ENCODE data around the gene IQSEC1. TPM values are rescaled to one million over a fixed set of nuclear protein-coding genes. Genes with fewer than 3 reads are reported as not detected.

The IQSEC1 gene
- total RNA-seq, 1 donor: 22.1 TPM

GRCh38 chr3:12907729-12908128 lies 165.5 kb downstream of the IQSEC1 start:
- Histone ChIP-seq H3K79me2 (ENCODE audit: insufficient read depth, low read length) (no peaks in the 10 kb centered on the region), H4K20me1 (ENCODE audit: insufficient read depth, low read length) (peaks cover 6% of the 10 kb centered on the region), H3K4me3 (ENCODE audit: insufficient read depth, low read length) (no peak overlapping the region), H3K27me3 (ENCODE audit: insufficient read depth, low read length) (no peaks in the 10 kb centered on the region), H3K9me3 (ENCODE audit: low read depth, low read length) (no peaks in the 10 kb centered on the region), H3K36me3 (ENCODE audit: insufficient read depth, low read length) (peaks cover 36% of the 10 kb centered on the region), H3K27ac (ENCODE audit: low read depth, low read length) (no peak overlapping the region), H3K4me2 (ENCODE audit: insufficient read depth, low read length) (no peak overlapping the region), H2AFZ (ENCODE audit: low read length) (no peak overlapping the region), H3K4me1 (ENCODE audit: insufficient read depth, low read length) (no peaks in the 10 kb centered on the region)
- no peak for TF ChIP-seq CTCF (IDR thresholded peaks at IDR 0.05; ENCODE audit: extremely low read depth, low read depth, low read length)
- no peak for DNase-seq (ENCODE audit: insufficient read length, low spot score, missing footprints)

- H3K79me2 ChIP-seq (ENCODE audit: insufficient read depth, low read length): no peaks in the 10 kb centered on the region
- H3K27me3 ChIP-seq (ENCODE audit: insufficient read depth, low read length): no peaks in the 10 kb centered on the region
- no peak for TF ChIP-seq CTCF (IDR thresholded peaks at IDR 0.05; ENCODE audit: extremely low read depth, low read depth, low read length)
- no peak overlapping the region for H3K4me3 ChIP-seq (ENCODE audit: insufficient read depth, low read length)
- peak; percentile 43 for DNase-seq (ENCODE audit: insufficient read length, low spot score, missing footprints)
- H4K20me1 ChIP-seq (ENCODE audit: insufficient read depth, low read length): peaks cover 6% of the 10 kb centered on the region
- no peaks in the 10 kb centered on the region for H3K4me1 ChIP-seq (ENCODE audit: insufficient read depth, low read length)
- no peak overlapping the region for H2AFZ ChIP-seq (ENCODE audit: low read length)
- H3K36me3 ChIP-seq (ENCODE audit: insufficient read depth, low read length): peaks cover 36% of the 10 kb centered on the region
- H3K9me3 ChIP-seq (ENCODE audit: low read depth, low read length): no peaks in the 10 kb centered on the region
- H3K27ac ChIP-seq (ENCODE audit: low read depth, low read length): no peak overlapping the region
- H3K4me2 ChIP-seq (ENCODE audit: insufficient read depth, low read length): no peak overlapping the region
Observed at GRCh38 chr3:12907296-12907695, 165.9 kb downstream of the IQSEC1 start.

GRCh38 chr3:12906916-12907290 lies 166.3 kb downstream of the IQSEC1 start:
- no peaks in the 10 kb centered on the region for H3K9me3 ChIP-seq (ENCODE audit: low read depth, low read length)
- H2AFZ ChIP-seq (ENCODE audit: low read length): no peak overlapping the region
- no peak overlapping the region for H3K4me3 ChIP-seq (ENCODE audit: insufficient read depth, low read length)
- H3K36me3 ChIP-seq (ENCODE audit: insufficient read depth, low read length): peaks cover 36% of the 10 kb centered on the region
- peak; percentile 85 for DNase-seq (ENCODE audit: insufficient read length, low spot score, missing footprints)
- no peak overlapping the region for H3K27ac ChIP-seq (ENCODE audit: low read depth, low read length)
- no peak for TF ChIP-seq CTCF (IDR thresholded peaks at IDR 0.05; ENCODE audit: extremely low read depth, low read depth, low read length)
- H4K20me1 ChIP-seq (ENCODE audit: insufficient read depth, low read length): peaks cover 6% of the 10 kb centered on the region
- no peaks in the 10 kb centered on the region for H3K79me2 ChIP-seq (ENCODE audit: insufficient read depth, low read length)
- H3K27me3 ChIP-seq (ENCODE audit: insufficient read depth, low read length): no peaks in the 10 kb centered on the region
- H3K4me1 ChIP-seq (ENCODE audit: insufficient read depth, low read length): no peaks in the 10 kb centered on the region
- H3K4me2 ChIP-seq (ENCODE audit: insufficient read depth, low read length): no peak overlapping the region

- peak; percentile 66 for DNase-seq (ENCODE audit: insufficient read length, low spot score, missing footprints)
- Histone ChIP-seq H3K4me2 (ENCODE audit: insufficient read depth, low read length) (no peak overlapping the region), H3K4me3 (ENCODE audit: insufficient read depth, low read length) (no peak overlapping the region), H2AFZ (ENCODE audit: low read length) (no peak overlapping the region), H3K27me3 (ENCODE audit: insufficient read depth, low read length) (no peaks in the 10 kb centered on the region), H3K79me2 (ENCODE audit: insufficient read depth, low read length) (no peaks in the 10 kb centered on the region), H3K27ac (ENCODE audit: low read depth, low read length) (no peak overlapping the region), H3K36me3 (ENCODE audit: insufficient read depth, low read length) (peaks cover 33% of the 10 kb centered on the region), H3K9me3 (ENCODE audit: low read depth, low read length) (no peaks in the 10 kb centered on the region), H3K4me1 (ENCODE audit: insufficient read depth, low read length) (no peaks in the 10 kb centered on the region), H4K20me1 (ENCODE audit: insufficient read depth, low read length) (peaks cover 6% of the 10 kb centered on the region)
- no peak for TF ChIP-seq CTCF (IDR thresholded peaks at IDR 0.05; ENCODE audit: extremely low read depth, low read depth, low read length)
Observed at GRCh38 chr3:12906141-12906915, 166.9 kb downstream of the IQSEC1 start.
